LHCN-M2 (cell line): ENCODE results near the gene MYO18B. TPM values are rescaled to one million over a fixed set of nuclear protein-coding genes. Genes with fewer than 3 reads are reported as not detected.
A peak's percentile ranks its signal among the peaks of the same experiment; 100 is the strongest.

Experiments
- DNase-seq: peaks from one replicate; pipeline ENCODE4 v3.0.0-alpha.2; 2012; ENCODE audit warnings: low read depth
- total RNA-seq: library from RNA; depleted of rRNA; stranded (reverse); fragments of >200 nt; gene quantifications from 2 replicates; pipeline ENCODE4 v1.2.3, GENCODE V29; 2014

The MYO18B gene
- total RNA-seq, 1 experiment from 2014 or later = 18.8 TPM

GRCh38 chr22:25849522-25849921, 107.5 kb downstream of the MYO18B start:
- no peak for DNase-seq

GRCh38 chr22:25852223-25852622, 110.2 kb downstream of the MYO18B start:
- DNase-seq = no peak

- peak; percentile 77 for DNase-seq
Observed at GRCh38 chr22:25853078-25853477, 111.1 kb downstream of the MYO18B start.

- DNase-seq = peak; percentile 21
Observed at GRCh38 chr22:25853501-25854284, 111.7 kb downstream of the MYO18B start.

- no peak for DNase-seq
Observed at GRCh38 chr22:25869771-25870170, 127.8 kb downstream of the MYO18B start.

- no peak for DNase-seq
Observed at GRCh38 chr22:25874327-25874726, 132.3 kb downstream of the MYO18B start.

- no peak for DNase-seq
Observed at GRCh38 chr22:25875461-25875860, 133.5 kb downstream of the MYO18B start.

GRCh38 chr22:25876871-25877270, 134.9 kb downstream of the MYO18B start:
- no peak for DNase-seq

GRCh38 chr22:25878933-25879332, 136.9 kb downstream of the MYO18B start:
- no peak for DNase-seq

- no peak for DNase-seq
Observed at GRCh38 chr22:25880524-25880923, 138.5 kb downstream of the MYO18B start.

GRCh38 chr22:25881210-25881755, 139.3 kb downstream of the MYO18B start:
- DNase-seq = no peak

- no peak for DNase-seq
Observed at GRCh38 chr22:25882360-25882759, 140.4 kb downstream of the MYO18B start.

GRCh38 chr22:25883482-25884033, 141.6 kb downstream of the MYO18B start:
- no peak for DNase-seq

GRCh38 chr22:25884121-25884520, 142.1 kb downstream of the MYO18B start:
- no peak for DNase-seq

GRCh38 chr22:25888399-25889054, 146.5 kb downstream of the MYO18B start:
- DNase-seq = no peak

GRCh38 chr22:25890651-25891050, 148.7 kb downstream of the MYO18B start:
- no peak for DNase-seq

- DNase-seq = no peak
Observed at GRCh38 chr22:25892678-25893077, 150.7 kb downstream of the MYO18B start.

GRCh38 chr22:25895678-25896077, 153.7 kb downstream of the MYO18B start:
- DNase-seq = no peak

- DNase-seq = no peak
Observed at GRCh38 chr22:25896098-25896497, 154.1 kb downstream of the MYO18B start.

- DNase-seq = no peak
Observed at GRCh38 chr22:25896592-25896991, 154.6 kb downstream of the MYO18B start.

GRCh38 chr22:25898707-25899365, 156.8 kb downstream of the MYO18B start:
- peak; percentile 32 for DNase-seq

GRCh38 chr22:25899566-25899965, 157.6 kb downstream of the MYO18B start:
- DNase-seq = no peak
